Pancreas (tissue), 10 donors: ENCODE results near the gene OR2M2. TPM values are rescaled to one million over a fixed set of nuclear protein-coding genes. Genes with fewer than 3 reads are reported as not detected.

Experiments used
- ATAC-seq, 4 donors: fragments of 200-7000 bp; cut with Tn5 transposase; one replicate each; pipeline versions ENCODE4 v1.8.0 to v1.9.1; 2020; ENCODE audit warnings: mild to moderate bottlenecking in 4 of 4, moderate library complexity in 4 of 4
- DNase-seq, 6 donors: peaks; one replicate each; pipeline ENCODE4 v3.0.0-alpha.2; 2020
- FAIRE-seq: peaks from 2 replicates; lab custom pipeline; 2012; peaks lifted over from hg19 to GRCh38; lab: Jason Lieb, UNC
- H3K27ac ChIP-seq, 4 donors: fragments of 200-600 bp; sonication (generic); 1 replicate in 3 of 4; 2 replicates in 1 of 4; pipeline versions ENCODE4 v1.5.0 to v1.8.0; 2020
- H3K27me3 ChIP-seq, 4 donors: fragments of 200-600 bp; one replicate each; pipeline ENCODE4 v1.8.0; 2021
- H3K36me3 ChIP-seq, 3 donors: fragments of 200-600 bp; sonication (generic) in 1 of 3; one replicate each; pipeline versions ENCODE4 v1.5.0 to v1.8.0; 2020 to 2021
- H3K4me1 ChIP-seq, 3 donors: fragments of 200-600 bp; one replicate each; pipeline ENCODE4 v1.8.0; 2021
- H3K4me3 ChIP-seq, 4 donors: fragments of 200-600 bp; sonication (generic) in 2 of 4; one replicate each; pipeline versions ENCODE4 v1.5.0 to v1.8.0; 2020 to 2021
- H3K9me3 ChIP-seq, 4 donors: fragments of 200-600 bp; one replicate each; pipeline ENCODE4 v1.8.0; 2021
- whole genome bisulfite sequencing, 2 donors: extraction: QIAGEN DNeasy Blood & Tissue Kit; methylation state at CpG; one replicate each; pipeline ENCODE4 v1.1.7; 2013; 5-methylcytosine and 5-hydroxymethylcytosine counted together
- intact Hi-C, 3 donors: fragments of 100-400 bp; cut with DNase I; formaldehyde crosslinking; loops; one replicate each; pipeline versions ENCODE4 v1.11.1 to v1.14.2; 2022
- polyA plus RNA-seq, 2 donors: library from polyadenylated mRNA; stranded (reverse); fragments of 200-250 nt; gene quantifications; one replicate each; pipeline ENCODE4 v1.2.3, GENCODE V29; 2013
- total RNA-seq, 6 donors: library from RNA; stranded (reverse); fragmentation: NEBNext Ultra II Directional in 4 of 6; extraction: Animal tissue kit (Norgen Biotek cat#: 25700) in 4 of 6; gene quantifications; one replicate each; pipeline versions ENCODE4 v1.2.1 to v1.2.4, GENCODE V29; 2021 to 2023
- TF ChIP-seq, protein P1 (sequence below), 4 donors: fragments of 200-600 bp; sonication (generic) in 3 of 4; IDR thresholded peaks; one replicate each; pipeline versions ENCODE4 v1.5.0 to v1.8.0; 2021; ENCODE audit warnings: antibody characterized with exemption in 4 of 4
- donor health status: healthy with polysubstance abuse.
- donor health status: DM: no; HTN: no; CAD: no; lungs with moderate emphysema.
- donor health status: DM: no; HTN: no; CAD: no.
- donor health status: control.
- donor health status: control.
- donor health status: Bipolar disorder and iron deficiency.
- donor health status: DM: yes; HTN: yes; CAD: no.
- donor health status: DM: no; HTN: no; CAD: no.
- donor health status: DM: no; HTN: no; CAD: no.
- donor health status: DM: yes; HTN: yes; CAD: no.

Gene OR2M2
- total and polyA plus RNA-seq, 8 donors: not detected

DNA sequence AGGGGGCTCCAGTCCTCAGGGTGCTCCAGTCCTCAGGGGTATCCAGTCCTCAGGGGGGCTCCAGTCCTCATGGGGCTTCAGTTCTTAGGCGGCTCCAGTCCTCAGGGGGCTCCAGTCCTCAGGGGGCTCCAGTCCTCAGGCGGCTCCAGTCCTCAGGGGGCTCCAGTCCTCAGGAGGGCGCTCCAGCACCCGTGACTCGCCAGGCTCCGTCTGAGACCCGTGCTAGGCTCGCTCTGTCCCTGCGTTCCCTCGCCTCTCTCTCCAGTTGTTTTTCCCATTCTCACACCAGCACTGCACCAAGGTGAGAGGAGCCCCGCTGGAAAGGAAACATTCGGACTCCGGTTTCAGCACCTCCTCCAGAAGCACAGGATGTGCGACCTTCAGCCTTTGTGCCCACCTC is 9.4 kb upstream of the OR2M2 start:
- no peak for FAIRE-seq
- Histone ChIP-seq H3K4me3 (no peak overlapping the region), H3K36me3 (no peaks in the 10 kb centered on the region), H3K27me3 (no peaks in the 10 kb centered on the region), H3K4me1 (no peaks in the 10 kb centered on the region), H3K9me3 (no peaks in the 10 kb centered on the region), H3K27ac (no peak overlapping the region)
- TF ChIP-seq, protein P1, sequence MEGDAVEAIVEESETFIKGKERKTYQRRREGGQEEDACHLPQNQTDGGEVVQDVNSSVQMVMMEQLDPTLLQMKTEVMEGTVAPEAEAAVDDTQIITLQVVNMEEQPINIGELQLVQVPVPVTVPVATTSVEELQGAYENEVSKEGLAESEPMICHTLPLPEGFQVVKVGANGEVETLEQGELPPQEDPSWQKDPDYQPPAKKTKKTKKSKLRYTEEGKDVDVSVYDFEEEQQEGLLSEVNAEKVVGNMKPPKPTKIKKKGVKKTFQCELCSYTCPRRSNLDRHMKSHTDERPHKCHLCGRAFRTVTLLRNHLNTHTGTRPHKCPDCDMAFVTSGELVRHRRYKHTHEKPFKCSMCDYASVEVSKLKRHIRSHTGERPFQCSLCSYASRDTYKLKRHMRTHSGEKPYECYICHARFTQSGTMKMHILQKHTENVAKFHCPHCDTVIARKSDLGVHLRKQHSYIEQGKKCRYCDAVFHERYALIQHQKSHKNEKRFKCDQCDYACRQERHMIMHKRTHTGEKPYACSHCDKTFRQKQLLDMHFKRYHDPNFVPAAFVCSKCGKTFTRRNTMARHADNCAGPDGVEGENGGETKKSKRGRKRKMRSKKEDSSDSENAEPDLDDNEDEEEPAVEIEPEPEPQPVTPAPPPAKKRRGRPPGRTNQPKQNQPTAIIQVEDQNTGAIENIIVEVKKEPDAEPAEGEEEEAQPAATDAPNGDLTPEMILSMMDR (IDR thresholded peaks at IDR 0.05): no peak
- DNase-seq: peak in 1 of 6 donors; percentile 8
- intact Hi-C loops: no loop called here
- no peak for ATAC-seq
- 78 to 85% methylated on average over 14 of the region's 14 CpGs for WGBS, 2 donors

DNA sequence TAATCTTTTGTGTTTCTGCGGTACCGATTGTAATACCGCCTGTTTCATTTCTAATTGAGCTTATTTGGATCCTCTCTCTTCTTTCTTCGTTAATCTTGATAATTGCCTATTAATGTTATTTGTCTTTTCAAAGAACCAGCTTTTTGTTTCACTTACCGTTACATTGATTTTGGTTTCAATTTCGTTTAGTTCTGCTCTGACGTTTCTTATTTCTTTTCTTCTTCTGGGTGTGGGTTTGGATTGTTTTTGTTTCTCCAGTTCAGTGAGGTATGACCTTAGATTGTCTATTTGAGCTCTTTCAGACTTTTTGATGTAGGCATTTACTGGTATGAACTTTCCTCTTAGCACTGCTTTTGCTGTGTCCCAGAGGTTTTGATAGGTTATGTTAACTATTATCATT is 9.4 kb downstream of the OR2M2 start:
- H3K27me3 ChIP-seq: no peaks in the 10 kb centered on the region
- H3K27ac ChIP-seq: no peak overlapping the region
- no peaks in the 10 kb centered on the region for H3K36me3 ChIP-seq
- 50 to 66% methylated on average over 7 of the region's 7 CpGs for WGBS, 2 donors
- FAIRE-seq: no peak
- TF ChIP-seq, protein P1 (IDR thresholded peaks at IDR 0.05): no peak
- no peak for DNase-seq
- no peaks in the 10 kb centered on the region for H3K9me3 ChIP-seq
- intact Hi-C loops: no loop called here
- H3K4me3 ChIP-seq: no peak overlapping the region
- H3K4me1 ChIP-seq: no peaks in the 10 kb centered on the region
- ATAC-seq: no peak

DNA sequence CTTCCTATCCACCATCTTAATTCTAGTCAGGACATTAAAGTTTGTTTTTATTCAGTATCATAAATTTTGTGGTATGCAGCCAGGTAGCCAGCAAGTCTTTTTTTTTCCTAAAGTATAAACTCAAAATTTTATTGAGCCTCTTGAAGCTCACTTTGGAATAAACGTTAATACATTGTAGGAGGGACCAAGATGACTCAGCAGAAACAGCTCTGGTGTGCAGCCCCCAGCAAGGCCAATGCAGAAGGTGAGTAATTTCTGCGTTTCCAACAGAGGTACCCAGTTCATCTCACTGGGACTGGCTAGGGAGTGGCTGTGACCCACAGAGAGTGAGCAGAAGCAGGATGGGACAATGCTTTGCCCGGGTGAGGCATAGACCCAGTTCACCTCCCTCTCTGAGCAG is 12.7 kb downstream of the OR2M2 start:
- intact Hi-C loops: no loop called here
- no peak for ATAC-seq

DNA sequence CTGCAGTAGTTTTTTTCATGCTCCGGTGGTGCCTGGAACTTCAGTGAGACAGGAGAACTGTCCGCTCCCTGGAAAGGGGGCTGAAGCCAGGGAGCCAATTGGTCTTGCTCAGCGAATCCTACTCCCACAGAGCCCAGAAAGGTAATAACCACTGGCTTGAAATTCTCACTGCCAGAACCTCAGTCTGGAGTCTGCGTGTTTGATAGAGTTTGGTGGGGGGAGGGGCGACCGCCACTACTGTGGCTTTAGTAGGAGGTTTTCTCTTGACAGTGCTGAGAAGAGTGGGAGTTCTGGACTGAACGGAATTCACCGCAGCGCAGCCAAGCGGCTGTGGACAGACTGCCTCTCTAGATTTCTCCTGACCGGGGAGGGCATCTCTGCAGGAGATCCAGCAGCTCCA is 14.4 kb downstream of the OR2M2 start:
- no peak overlapping the region for H3K4me3 ChIP-seq
- no peaks in the 10 kb centered on the region for H3K36me3 ChIP-seq
- H3K27ac ChIP-seq: no peak overlapping the region
- intact Hi-C loops: no loop called here
- TF ChIP-seq, protein P1 (IDR thresholded peaks at IDR 0.05): no peak
- DNase-seq (no peak), ATAC-seq (no peak), FAIRE-seq (no peak)
- H3K4me1 ChIP-seq: no peaks in the 10 kb centered on the region
- no peaks in the 10 kb centered on the region for H3K27me3 ChIP-seq
- H3K9me3 ChIP-seq: no peaks in the 10 kb centered on the region
- 45 to 48% methylated on average over 11 of the region's 11 CpGs for WGBS, 2 donors

More for the DNA sequence above, 12.7 kb downstream of the OR2M2 start:
- DNase-seq (no peak), FAIRE-seq (no peak)
- Histone ChIP-seq H3K27ac (no peak overlapping the region), H3K36me3 (no peaks in the 10 kb centered on the region), H3K4me3 (no peak overlapping the region), H3K9me3 (no peaks in the 10 kb centered on the region), H3K4me1 (no peaks in the 10 kb centered on the region), H3K27me3 (no peaks in the 10 kb centered on the region)
- TF ChIP-seq, protein P1 (IDR thresholded peaks at IDR 0.05): no peak
- 34 to 45% methylated on average over 3 of the region's 3 CpGs for WGBS, 2 donors

DNA sequence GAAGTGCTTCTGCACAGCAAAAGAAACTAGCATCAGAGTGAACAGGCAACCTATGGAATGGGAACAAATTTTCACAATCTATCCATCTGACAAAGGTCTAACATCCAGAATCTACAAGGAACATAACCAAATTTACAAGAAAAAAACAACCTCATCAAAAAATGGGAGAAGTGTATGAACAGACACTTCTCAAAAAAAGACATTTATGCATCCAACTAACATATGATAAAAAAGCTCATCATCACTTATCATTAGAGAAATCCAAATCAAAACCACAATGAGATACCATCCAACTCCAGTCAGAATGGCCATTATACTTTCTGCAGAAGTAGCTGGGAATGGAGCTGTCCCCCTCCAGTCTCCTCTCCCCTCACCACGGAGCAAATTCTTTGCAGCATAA is 19.5 kb downstream of the OR2M2 start:
- ATAC-seq: no peak
- H3K9me3 ChIP-seq: no peaks in the 10 kb centered on the region
- no peak overlapping the region for H3K27ac ChIP-seq
- no peaks in the 10 kb centered on the region for H3K4me1 ChIP-seq
- H3K4me3 ChIP-seq: no peak overlapping the region
- no peaks in the 10 kb centered on the region for H3K27me3 ChIP-seq
- intact Hi-C loops: no loop called here
- FAIRE-seq: no peak
- no peaks in the 10 kb centered on the region for H3K36me3 ChIP-seq
- no peak for DNase-seq
- TF ChIP-seq, protein P1 (IDR thresholded peaks at IDR 0.05): no peak
- 26 to 45% methylated on average over 1 of the region's 1 CpG for WGBS, 2 donors
